ENCODE data around the gene PGP. TPM values are rescaled to one million over a fixed set of nuclear protein-coding genes. Genes with fewer than 3 reads are reported as not detected.
"Not testable (repeated sequence)": the region's sequence is repeated elsewhere in the genome, so short reads cannot be mapped to it uniquely, and the experiment has no call there.

PGP gene
- total RNA-seq, 1 donor: 20.3 TPM

DNA sequence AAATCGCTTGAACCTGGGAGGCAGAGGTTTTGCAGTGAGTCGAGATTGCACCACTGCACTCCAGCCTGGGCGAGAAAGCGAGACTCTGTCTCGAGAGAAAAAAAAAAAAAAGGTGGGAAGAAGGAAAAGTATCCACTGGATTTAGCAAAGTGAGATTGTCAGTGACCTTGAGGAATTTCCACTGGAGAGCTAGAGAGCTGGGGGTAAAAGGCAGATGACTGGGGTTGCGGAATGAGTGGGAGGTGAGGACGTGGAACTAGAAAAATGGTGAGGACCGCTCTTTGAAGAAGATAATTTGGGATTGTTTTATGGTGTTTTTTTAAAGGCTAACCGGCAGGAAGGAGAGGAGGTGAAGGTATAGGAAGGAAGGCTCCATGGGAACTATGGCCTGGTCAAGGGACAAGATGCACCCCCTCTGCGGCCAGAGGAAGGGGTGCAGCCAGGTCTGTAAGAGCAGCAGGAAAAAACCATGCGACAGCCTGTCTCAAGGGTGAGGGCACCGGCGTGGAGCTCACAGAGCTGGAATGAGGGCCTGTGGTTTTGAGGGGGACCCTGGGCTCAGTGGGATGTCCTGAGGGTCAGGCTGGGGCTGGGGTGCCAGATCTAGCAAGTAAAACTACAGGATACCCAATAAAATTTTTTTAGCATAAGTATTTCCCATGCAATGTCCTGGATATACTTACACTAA is 10.1 kb downstream of the PGP start:
- H3K4me3 ChIP-seq (ENCODE audit: low read depth, low read length): peak overlapping the region; percentile 92
- no peak for DNase-seq (ENCODE audit: low read depth)
- TF ChIP-seq, protein P1, sequence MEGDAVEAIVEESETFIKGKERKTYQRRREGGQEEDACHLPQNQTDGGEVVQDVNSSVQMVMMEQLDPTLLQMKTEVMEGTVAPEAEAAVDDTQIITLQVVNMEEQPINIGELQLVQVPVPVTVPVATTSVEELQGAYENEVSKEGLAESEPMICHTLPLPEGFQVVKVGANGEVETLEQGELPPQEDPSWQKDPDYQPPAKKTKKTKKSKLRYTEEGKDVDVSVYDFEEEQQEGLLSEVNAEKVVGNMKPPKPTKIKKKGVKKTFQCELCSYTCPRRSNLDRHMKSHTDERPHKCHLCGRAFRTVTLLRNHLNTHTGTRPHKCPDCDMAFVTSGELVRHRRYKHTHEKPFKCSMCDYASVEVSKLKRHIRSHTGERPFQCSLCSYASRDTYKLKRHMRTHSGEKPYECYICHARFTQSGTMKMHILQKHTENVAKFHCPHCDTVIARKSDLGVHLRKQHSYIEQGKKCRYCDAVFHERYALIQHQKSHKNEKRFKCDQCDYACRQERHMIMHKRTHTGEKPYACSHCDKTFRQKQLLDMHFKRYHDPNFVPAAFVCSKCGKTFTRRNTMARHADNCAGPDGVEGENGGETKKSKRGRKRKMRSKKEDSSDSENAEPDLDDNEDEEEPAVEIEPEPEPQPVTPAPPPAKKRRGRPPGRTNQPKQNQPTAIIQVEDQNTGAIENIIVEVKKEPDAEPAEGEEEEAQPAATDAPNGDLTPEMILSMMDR (IDR thresholded peaks at IDR 0.05; ENCODE audit: insufficient read depth, low read depth, low read length): no peak

DNA sequence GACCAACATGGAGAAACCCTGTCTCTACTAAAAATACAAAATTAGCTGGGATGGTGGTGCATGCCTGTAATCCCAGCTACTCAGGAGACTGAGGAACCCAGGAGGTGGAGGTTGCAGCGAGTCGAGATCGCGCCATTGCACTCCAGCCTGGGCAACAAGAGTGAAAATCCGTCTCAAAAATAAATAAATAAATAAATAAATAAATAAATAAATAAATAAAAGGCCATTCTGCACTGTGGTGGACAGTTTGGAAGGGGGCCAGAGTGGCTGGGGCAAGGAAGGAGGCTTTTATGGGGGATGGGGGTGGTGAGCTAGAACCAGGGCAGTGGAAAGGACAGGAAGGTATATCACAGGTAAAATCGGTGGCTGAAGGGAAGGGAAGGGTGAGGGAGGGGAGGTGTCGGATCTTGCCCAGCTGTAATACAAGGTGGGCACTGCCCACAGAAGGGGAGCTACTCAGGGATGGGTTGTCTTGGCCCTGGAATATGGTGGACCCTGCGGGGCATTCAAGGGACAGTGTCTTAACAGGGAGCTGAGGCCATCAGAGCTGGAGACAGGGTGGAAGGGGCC is 11.4 kb downstream of the PGP start:
- DNase-seq (ENCODE audit: low read depth); H3K4me3 ChIP-seq (ENCODE audit: low read depth, low read length): not testable (repeated sequence)

DNA sequence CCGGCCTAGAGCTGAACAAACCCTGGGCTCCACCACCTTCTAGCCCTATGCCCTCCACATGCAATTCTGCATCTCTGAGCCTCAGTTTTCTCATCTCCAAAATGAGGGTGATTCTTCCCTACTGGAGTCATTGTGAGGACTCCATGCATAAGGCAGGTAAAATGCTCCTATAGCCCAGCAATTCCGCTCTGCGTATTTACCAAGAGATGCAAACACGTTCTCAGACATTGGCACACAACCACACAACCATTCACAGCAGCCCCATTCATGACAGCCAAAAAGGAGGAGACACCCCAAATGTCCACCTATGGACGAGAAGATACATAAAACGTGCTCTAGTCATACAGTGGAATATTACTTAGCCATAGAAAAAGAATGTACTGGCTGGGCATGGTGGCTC is 14.3 kb downstream of the PGP start:
- no peak overlapping the region for H3K4me3 ChIP-seq (ENCODE audit: low read depth, low read length)
- DNase-seq (ENCODE audit: low read depth): no peak
- TF ChIP-seq, protein P1 (IDR thresholded peaks at IDR 0.05; ENCODE audit: insufficient read depth, low read depth, low read length): no peak

DNA sequence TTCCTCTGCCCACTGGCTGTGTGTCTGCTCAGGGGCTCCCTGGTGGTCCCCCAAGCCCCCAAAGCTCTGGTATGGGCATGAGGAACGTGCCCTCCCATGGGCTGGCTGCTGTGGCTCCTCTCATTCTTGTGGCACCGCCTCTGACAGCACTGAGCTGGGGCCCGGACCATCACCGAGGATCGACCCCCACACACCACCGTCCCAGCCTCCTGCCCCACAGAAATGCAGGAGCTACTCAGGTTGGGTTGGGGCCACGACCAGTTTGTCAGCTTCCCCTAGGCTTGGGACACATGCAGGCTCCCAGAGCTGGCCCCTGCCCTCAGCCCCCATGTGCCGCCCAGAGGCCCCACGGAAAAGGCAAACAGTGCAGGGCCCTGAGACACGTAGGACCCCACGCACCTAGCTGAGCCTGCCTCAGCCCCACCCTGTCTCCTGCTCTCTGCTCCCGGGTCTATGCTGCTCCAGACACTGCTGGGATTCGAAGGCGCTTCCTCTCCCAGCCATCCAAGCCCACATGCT is 15.0 kb downstream of the PGP start:
- no peak overlapping the region for H3K4me3 ChIP-seq (ENCODE audit: low read depth, low read length)
- no peak for DNase-seq (ENCODE audit: low read depth)
- TF ChIP-seq, protein P1 (IDR thresholded peaks at IDR 0.05; ENCODE audit: insufficient read depth, low read depth, low read length): no peak

DNA sequence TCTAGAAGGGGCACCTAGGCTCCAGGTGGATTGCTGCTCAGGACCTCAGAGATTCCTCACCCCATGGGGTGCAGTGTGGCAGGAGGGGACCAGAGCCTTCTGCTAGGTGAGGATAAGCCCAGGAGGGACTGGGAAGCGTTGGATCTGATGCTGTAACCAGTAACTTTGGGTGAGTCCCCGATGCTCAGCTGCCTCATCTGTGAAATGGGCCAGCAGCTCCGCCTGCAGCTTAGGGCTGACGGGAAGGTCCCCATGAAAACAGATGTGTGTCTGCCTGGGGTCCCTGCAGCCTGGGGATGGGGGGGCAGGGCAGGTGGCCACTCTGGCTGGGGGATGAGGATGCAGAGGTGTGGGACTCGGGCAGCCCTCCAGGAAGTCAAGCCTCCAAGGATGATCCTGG is 15.5 kb downstream of the PGP start:
- TF ChIP-seq, protein P1 (IDR thresholded peaks at IDR 0.05; ENCODE audit: insufficient read depth, low read depth, low read length): no peak
- DNase-seq (ENCODE audit: low read depth): no peak
- H3K4me3 ChIP-seq (ENCODE audit: low read depth, low read length): no peak overlapping the region

DNA sequence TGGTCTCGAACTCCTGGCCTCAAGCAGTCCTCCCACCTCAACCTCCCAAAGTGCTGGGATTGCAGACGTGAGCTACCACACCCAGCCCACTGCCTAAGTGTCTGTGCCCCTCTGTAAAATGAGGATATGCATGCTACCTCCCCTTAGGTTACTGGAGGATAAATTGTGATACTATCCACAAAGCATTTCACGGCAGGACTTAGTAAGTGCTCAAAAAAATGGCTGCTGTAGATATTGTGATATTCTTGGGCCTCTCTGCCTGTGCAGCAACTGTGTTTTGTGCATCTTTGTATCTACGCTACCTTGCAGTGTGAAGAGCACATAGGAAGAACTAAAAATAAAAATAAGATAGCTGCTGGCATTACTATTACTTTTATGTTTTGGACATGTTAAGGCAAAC is 16.4 kb downstream of the PGP start:
- no peak for DNase-seq (ENCODE audit: low read depth)
- TF ChIP-seq, protein P1 (IDR thresholded peaks at IDR 0.05; ENCODE audit: insufficient read depth, low read depth, low read length): no peak

DNA sequence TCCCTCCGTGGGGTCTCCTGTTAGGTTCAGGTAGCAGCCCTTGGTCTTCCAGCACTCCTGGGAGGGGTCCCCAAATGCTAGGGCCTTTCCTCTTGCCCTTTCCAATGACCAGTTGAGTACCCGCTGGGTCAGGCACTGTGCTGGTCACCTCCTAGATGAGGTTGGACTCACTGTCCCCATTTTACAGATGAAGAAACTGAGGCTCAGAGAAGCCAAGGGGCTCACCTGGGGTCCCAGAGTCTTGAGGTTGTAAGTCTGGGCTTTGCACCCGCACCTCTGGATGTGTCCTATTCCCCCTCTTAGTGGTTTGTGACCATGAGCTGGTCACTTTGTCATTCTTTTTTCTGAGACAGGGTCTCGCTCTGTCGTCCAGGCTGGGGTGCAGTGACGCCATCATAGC is 16.9 kb downstream of the PGP start:
- no peak overlapping the region for H3K4me3 ChIP-seq (ENCODE audit: low read depth, low read length)
- DNase-seq (ENCODE audit: low read depth): no peak
- TF ChIP-seq, protein P1 (IDR thresholded peaks at IDR 0.05; ENCODE audit: insufficient read depth, low read depth, low read length): no peak

More for the DNA sequence above, 16.4 kb downstream of the PGP start:
- no peak overlapping the region for H3K4me3 ChIP-seq (ENCODE audit: low read depth, low read length)

Measured in fibroblast of villous mesenchyme (primary cell).